T-helper 17 cell (primary cell): ENCODE measurements around the gene URB1. TPM values are rescaled to one million over a fixed set of nuclear protein-coding genes. Genes with fewer than 3 reads are reported as not detected.
"Not testable (repeated sequence)": the region's sequence is repeated elsewhere in the genome, so short reads cannot be mapped to it uniquely, and the experiment has no call there.

ENCODE experiments used
- ATAC-seq: fragments of 150-1000 bp; cut with Tn5 transposase; 2 replicates; pipeline ENCODE4 v1.10.0; 2021; ENCODE audit warnings: mild to moderate bottlenecking, moderate library complexity
- DNase-seq, 3 donors: peaks; one replicate each; pipeline versions ENCODE4 v3.0.0 to v3.0.0-alpha.2; 2020 to 2021
- H3K9me3 ChIP-seq: one replicate; pipeline ENCODE4 v1.7.0; 2013; ENCODE audit warnings: low read length, mild to moderate bottlenecking; ENCODE audit not compliant: control insufficient read depth, poor library complexity, severe bottlenecking
- H3K27ac Mint-ChIP-seq: one replicate; pipeline ENCODE4 v1.8.0; 2022; ENCODE audit warnings: mild to moderate bottlenecking, moderate library complexity, mixed read lengths
- H3K27me3 Mint-ChIP-seq: one replicate; pipeline ENCODE4 v1.8.0; 2022; ENCODE audit warnings: mixed read lengths
- H3K36me3 Mint-ChIP-seq: one replicate; pipeline ENCODE4 v1.8.0; 2022; ENCODE audit warnings: low read depth, mixed read lengths
- H3K4me1 Mint-ChIP-seq: one replicate; pipeline ENCODE4 v1.8.0; 2022; ENCODE audit warnings: mild to moderate bottlenecking, mixed read lengths
- H3K4me3 Mint-ChIP-seq: one replicate; pipeline ENCODE4 v1.8.0; 2022; ENCODE audit warnings: mild to moderate bottlenecking, moderate library complexity, mixed read lengths
- total RNA-seq, 4 donors: library from RNA in 2 of 4; stranded (reverse) in 2 of 4; gene quantifications; one replicate each; pipeline ENCODE4 v1.2.3 and lab custom pipeline; 2022 to 2026

The URB1 gene
- total RNA-seq, 2 donors from 2014 or later: 11.2 to 11.8 TPM

- peaks cover 32% of the 10 kb centered on the region for H3K4me1 Mint-ChIP-seq
- ATAC-seq (peak; percentile 46), DNase-seq (no peak)
- no peaks in the 10 kb centered on the region for H3K9me3 ChIP-seq
- no peaks in the 10 kb centered on the region for H3K27me3 Mint-ChIP-seq
- H3K27ac Mint-ChIP-seq: peak overlapping the region; percentile 8
- H3K4me3 Mint-ChIP-seq: peak overlapping the region; percentile 88
- no peaks in the 10 kb centered on the region for H3K36me3 Mint-ChIP-seq
Measured at GRCh38 chr21:32392299-32392879, 423 bp downstream of the URB1 start.

- Mint-ChIP-seq H3K27ac (peak overlapping the region; percentile 8), H3K4me1 (peaks cover 37% of the 10 kb centered on the region), H3K36me3 (no peaks in the 10 kb centered on the region), H3K4me3 (peak overlapping the region; percentile 88), H3K27me3 (no peaks in the 10 kb centered on the region)
- no peaks in the 10 kb centered on the region for H3K9me3 ChIP-seq
- no peak for DNase-seq
- ATAC-seq: no peak
Measured at GRCh38 chr21:32391755-32392154, 1.1 kb downstream of the URB1 start.

- H3K27ac Mint-ChIP-seq, H3K4me3 Mint-ChIP-seq, DNase-seq, ATAC-seq, H3K9me3 ChIP-seq, H3K36me3 Mint-ChIP-seq, H3K27me3 Mint-ChIP-seq: not testable (repeated sequence)
- peaks cover 38% of the 10 kb centered on the region for H3K4me1 Mint-ChIP-seq
Measured at GRCh38 chr21:32390537-32391224, 2.1 kb downstream of the URB1 start.

DNA sequence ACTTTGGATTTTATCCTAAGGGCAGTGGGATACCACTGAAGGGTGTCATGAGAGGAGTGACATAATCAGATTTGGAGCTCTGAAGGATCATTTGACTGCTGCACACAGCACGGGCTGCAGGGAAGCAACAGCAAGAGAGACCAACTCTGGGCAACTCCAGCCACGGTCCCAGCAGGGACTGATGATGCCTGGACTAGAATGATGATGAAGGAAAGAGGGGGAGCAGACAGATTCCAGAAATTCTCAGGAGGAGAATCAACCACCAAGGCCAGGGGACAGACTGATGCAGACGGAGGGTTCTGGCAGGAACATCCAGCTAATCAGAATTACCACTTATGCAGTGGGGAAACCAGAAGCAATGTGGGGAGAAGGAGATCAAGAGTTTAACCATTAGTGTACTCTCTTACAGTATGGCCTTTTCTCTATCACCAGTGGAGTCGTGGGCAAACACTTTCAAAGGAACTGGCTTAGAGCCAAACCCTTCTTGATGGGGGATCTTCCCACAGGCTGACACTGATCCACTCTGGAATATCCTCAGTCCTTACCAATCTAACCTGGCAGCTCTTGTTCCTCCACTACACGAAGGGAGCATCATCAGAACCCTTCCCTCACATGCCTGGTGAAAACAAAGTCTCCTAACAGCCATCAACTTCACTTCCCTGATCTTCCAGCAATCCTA is 3.3 kb downstream of the URB1 start:
- H3K36me3 Mint-ChIP-seq: peaks cover 3% of the 10 kb centered on the region
- DNase-seq (no peak), ATAC-seq (no peak)
- no peak overlapping the region for H3K4me3 Mint-ChIP-seq
- H3K9me3 ChIP-seq: no peaks in the 10 kb centered on the region
- H3K27ac Mint-ChIP-seq: no peak overlapping the region
- peaks cover 43% of the 10 kb centered on the region for H3K4me1 Mint-ChIP-seq
- no peaks in the 10 kb centered on the region for H3K27me3 Mint-ChIP-seq

DNA sequence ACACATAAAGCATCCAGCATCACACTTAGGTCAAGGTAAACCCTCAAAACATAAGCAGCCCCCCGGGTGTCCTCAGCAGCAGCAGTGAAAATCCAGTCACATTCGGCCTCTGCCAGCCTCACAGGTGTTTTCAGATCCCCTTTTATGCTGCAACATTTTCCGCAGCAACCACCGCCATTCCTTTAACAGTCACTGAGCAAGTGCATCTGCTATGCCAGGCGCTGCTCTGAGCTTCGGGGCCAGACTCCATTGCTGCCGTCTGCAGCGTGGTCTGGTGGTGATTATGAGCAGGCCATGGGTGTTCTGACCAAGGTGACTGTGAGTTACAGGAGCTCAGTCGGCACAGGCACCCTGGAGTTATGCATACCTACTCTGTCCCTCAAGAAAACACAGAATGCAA is 4.5 kb downstream of the URB1 start:
- DNase-seq (no peak), ATAC-seq (no peak)
- peaks cover 38% of the 10 kb centered on the region for H3K4me1 Mint-ChIP-seq
- no peak overlapping the region for H3K27ac Mint-ChIP-seq
- peaks cover 3% of the 10 kb centered on the region for H3K36me3 Mint-ChIP-seq
- no peaks in the 10 kb centered on the region for H3K9me3 ChIP-seq
- no peak overlapping the region for H3K4me3 Mint-ChIP-seq
- H3K27me3 Mint-ChIP-seq: no peaks in the 10 kb centered on the region

DNA sequence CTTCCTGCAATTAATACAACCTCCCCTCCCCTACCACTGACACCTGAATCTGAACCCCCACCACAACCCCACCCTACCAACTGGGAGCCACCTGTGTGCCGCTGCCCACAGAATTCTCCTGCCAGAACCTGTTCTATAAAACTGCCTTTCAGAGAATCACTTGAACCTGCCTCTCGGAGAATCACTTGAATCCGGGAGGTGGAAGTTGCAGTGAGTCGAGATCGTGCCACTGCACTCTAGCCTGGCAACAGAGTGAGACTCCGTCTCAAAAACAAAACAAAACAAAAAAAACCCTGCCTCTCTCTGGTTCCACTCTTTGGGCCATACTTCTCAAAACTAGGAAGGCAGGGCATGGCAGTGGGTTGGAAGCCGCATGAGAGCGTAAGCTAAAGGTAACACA is 5.7 kb downstream of the URB1 start:
- no peak for ATAC-seq
- DNase-seq: no peak
- no peaks in the 10 kb centered on the region for H3K9me3 ChIP-seq
- Mint-ChIP-seq H3K4me3 (no peak overlapping the region), H3K36me3 (peaks cover 3% of the 10 kb centered on the region), H3K4me1 (peaks cover 38% of the 10 kb centered on the region), H3K27me3 (no peaks in the 10 kb centered on the region), H3K27ac (peak overlapping the region; percentile 34)

GRCh38 chr21:32386195-32386870 is 6.5 kb downstream of the URB1 start:
- Mint-ChIP-seq H3K4me3 (no peak overlapping the region), H3K27me3 (no peaks in the 10 kb centered on the region), H3K4me1 (peaks cover 33% of the 10 kb centered on the region), H3K36me3 (peaks cover 3% of the 10 kb centered on the region), H3K27ac (peak overlapping the region; percentile 34)
- H3K9me3 ChIP-seq: no peaks in the 10 kb centered on the region
- DNase-seq (no peak), ATAC-seq (no peak)

DNA sequence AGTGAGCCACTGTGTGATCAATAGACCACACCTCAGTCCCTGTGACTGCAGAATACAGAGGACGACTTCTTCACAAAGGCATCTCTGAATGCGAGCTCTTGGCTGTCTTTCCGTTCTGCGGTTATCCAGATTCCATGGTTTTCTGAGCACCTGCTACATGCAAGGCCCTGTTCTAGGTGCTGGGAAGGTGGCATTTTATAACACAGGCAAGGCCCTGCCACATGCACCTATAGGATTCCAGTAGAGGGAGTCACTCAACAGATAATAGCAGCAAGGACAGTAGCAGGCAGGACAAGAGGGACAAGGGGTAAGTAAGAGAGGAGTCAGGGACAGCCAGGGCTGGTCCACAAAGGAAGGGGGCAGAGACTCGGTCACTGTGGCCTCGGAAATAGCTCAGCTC is 9.0 kb downstream of the URB1 start:
- ATAC-seq (no peak), DNase-seq (no peak)
- H3K4me1 Mint-ChIP-seq: peaks cover 19% of the 10 kb centered on the region
- H3K27ac Mint-ChIP-seq: no peak overlapping the region
- H3K36me3 Mint-ChIP-seq: peaks cover 5% of the 10 kb centered on the region
- no peak overlapping the region for H3K4me3 Mint-ChIP-seq
- no peaks in the 10 kb centered on the region for H3K9me3 ChIP-seq
- H3K27me3 Mint-ChIP-seq: no peaks in the 10 kb centered on the region

- H3K36me3 Mint-ChIP-seq: peaks cover 5% of the 10 kb centered on the region
- no peaks in the 10 kb centered on the region for H3K9me3 ChIP-seq
- DNase-seq (no peak), ATAC-seq (no peak)
- H3K27me3 Mint-ChIP-seq: no peaks in the 10 kb centered on the region
- H3K4me3 Mint-ChIP-seq: no peak overlapping the region
- no peak overlapping the region for H3K27ac Mint-ChIP-seq
- peaks cover 11% of the 10 kb centered on the region for H3K4me1 Mint-ChIP-seq
Measured at GRCh38 chr21:32382108-32382644, 10.6 kb downstream of the URB1 start.

- no peak for ATAC-seq
- H3K27ac Mint-ChIP-seq: no peak overlapping the region
- no peak for DNase-seq
- no peaks in the 10 kb centered on the region for H3K9me3 ChIP-seq
- peaks cover 8% of the 10 kb centered on the region for H3K4me1 Mint-ChIP-seq
- H3K4me3 Mint-ChIP-seq: no peak overlapping the region
- H3K36me3 Mint-ChIP-seq: peaks cover 5% of the 10 kb centered on the region
- H3K27me3 Mint-ChIP-seq: no peaks in the 10 kb centered on the region
Measured at GRCh38 chr21:32381571-32381970, 11.2 kb downstream of the URB1 start.

GRCh38 chr21:32380940-32381339 is 11.9 kb downstream of the URB1 start:
- no peak overlapping the region for H3K27ac Mint-ChIP-seq
- DNase-seq (no peak), ATAC-seq (no peak)
- no peaks in the 10 kb centered on the region for H3K27me3 Mint-ChIP-seq
- no peak overlapping the region for H3K4me3 Mint-ChIP-seq
- peaks cover 5% of the 10 kb centered on the region for H3K36me3 Mint-ChIP-seq
- no peaks in the 10 kb centered on the region for H3K9me3 ChIP-seq
- H3K4me1 Mint-ChIP-seq: peaks cover 8% of the 10 kb centered on the region

DNA sequence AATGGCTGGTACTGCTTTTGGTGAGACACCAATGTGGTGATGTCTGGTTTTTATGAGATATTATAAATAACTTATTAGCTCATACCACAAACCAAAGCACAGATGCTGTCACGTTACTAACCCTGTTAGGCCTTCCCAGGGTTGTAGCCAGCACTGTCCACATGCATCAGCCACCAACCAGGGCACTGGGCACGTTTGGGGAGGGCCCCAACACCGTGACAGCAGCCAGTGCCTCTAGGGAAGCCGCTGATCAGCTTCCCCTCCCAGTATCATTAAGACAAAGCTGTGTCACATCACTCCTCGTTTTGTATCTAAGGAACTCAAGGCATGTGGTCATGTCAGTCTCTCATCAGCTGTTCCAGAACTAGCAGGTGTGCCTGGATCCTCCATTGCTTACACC is 13.9 kb downstream of the URB1 start:
- Mint-ChIP-seq H3K36me3 (peaks cover 2% of the 10 kb centered on the region), H3K4me3 (no peak overlapping the region), H3K4me1 (peaks cover 2% of the 10 kb centered on the region), H3K27ac (peak overlapping the region; percentile 14), H3K27me3 (no peaks in the 10 kb centered on the region)
- no peak for ATAC-seq
- no peaks in the 10 kb centered on the region for H3K9me3 ChIP-seq
- no peak for DNase-seq

GRCh38 chr21:32377991-32378390 is 14.8 kb downstream of the URB1 start:
- H3K9me3 ChIP-seq: no peaks in the 10 kb centered on the region
- Mint-ChIP-seq H3K27me3 (no peaks in the 10 kb centered on the region), H3K4me3 (no peak overlapping the region), H3K36me3 (peaks cover 4% of the 10 kb centered on the region), H3K27ac (peak overlapping the region; percentile 14), H3K4me1 (peaks cover 2% of the 10 kb centered on the region)
- DNase-seq: no peak
- ATAC-seq: no peak
